Stimulated activated CD8-positive, alpha-beta memory T cell treated with anti-CD3 and anti-CD28 coated beads, Interleukin-4, amount 100 ng/mL, for 1 hour (primary cell): ENCODE measurements around the gene DDX39A.

Source experiments
- DNase-seq, 2 donors: peaks; one replicate each; pipeline ENCODE4 v3.0.0-alpha.2; 2020; ENCODE audit warnings: low read depth in 2 of 2, low spot score in 1 of 2

Gene DDX39A

DNA sequence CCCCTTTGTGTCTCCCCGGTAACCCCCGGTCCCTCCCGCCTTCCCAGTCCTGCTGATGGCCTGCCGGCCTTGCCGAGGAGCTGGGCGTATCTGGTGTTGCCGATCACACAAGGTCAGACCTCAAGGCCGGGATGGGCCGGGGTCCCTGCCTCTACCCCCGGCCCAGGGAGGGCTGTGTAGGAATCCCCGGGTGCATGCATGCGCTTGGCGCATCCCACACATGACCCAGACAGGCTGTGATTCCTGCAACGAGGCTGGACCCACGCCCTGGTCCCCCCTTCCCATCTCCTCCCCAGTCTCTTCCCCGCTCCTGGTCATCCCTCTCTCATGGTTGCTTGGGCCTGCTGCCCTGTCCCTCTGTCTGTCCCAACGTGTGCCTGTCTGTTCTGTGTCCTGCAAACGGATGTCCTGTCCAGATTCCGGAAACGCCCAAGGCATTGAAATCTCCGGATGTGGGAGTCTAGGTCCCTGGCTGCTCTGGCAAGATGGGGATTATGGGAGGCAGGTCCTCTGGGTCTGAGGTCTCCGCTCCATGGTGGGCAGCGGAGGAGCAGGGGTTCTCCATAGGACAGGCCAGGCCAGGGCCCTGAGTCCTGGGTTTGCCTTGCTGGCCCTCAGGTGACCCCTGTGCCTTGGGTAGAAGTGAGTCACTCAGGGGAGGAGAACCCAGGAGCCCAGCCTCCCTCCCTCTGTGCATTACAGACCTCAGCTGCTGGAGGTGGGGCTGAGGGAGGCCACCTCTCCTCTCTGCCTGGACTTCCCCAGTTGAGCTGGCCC lies 15.6 kb upstream of the DDX39A start:
- no peak for DNase-seq

DNA sequence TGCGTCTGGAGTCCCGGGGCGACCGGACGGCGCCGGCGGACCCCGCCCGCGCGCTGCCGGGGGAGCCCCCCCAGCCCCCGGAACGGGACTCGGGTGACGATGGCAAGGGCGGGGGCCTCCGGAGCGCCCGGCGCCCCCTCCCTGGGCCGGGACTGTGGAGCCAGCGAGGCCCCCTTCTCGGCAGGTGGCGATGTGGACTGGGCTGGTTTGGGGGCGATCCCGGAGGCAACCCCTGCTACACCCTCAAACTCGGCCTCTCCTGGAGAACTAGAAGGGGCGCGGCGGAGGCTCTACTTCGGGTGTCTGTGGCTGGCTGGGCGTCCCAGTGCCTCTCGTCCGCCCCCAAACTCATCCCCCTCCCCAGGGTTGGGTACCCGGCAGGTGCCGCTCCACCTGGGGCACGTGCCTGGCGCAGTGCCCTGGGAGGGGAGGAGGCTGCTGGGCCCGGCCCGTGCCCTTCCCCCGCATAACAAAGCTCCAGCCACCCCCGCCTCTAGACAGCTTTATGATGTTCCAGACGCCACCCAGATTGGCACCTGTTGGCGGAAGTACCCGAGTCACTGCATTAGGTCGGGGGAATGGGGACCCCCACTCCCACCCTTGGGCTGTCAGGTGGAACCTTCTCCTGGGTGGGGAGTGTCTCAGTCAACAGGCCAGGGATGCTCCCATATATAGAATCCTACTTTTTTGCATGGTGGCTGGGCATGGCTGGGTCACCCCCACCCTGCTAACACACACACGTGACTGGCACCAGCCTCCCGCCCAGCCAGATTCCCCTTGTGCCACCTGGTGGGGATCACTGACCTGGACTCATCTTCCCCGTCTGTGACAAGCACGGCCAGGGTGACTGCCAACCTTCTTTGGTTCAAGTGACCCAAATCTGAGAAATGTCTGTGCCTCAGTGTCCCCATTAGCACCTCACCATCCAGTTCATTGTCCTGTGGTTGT lies 14.7 kb upstream of the DDX39A start:
- DNase-seq: no peak

DNA sequence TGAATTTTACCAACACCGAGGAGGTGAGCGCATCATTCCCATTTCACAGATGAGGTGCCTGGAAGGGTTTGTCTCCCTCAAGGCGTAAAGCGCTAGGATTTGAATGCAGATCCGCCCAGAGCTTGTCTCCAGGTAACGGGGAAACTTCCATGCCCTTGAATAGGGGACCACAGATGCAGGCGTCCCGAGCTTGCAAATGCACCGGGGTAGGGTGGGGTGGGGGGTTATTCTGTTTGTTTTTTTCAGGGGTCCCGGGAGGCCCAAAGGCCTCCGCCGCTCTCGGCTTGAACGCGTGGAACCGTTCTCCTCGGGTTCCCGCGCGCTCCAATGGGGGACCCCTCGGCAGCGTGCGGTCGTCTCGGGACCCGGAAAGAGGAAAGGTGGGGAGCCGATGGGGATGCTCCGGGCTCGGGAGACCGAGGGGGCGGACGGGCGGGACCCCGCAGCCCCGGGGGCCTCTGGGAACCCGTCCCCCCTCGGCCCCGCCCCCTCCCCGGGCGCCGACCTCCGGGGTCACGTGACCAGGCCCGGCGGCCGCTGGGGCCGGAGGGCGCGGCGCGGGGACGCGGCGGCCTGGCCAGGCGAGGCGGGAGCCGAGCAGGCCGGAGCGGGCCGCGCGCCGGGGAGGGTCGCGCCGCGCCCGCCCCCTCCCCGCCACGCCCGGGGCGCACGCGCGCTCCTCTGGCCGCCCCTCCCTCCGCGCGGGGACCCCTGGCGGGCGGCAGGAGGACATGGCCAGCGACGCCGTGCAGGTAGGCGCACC lies 13.8 kb upstream of the DDX39A start, which contains the start of gene PKN1:
Gene PKN1 (plus strand): TSS at position 516 of the 763 bp plus-strand sequence. CDS start 216 bp downstream, at position 732.
- DNase-seq: no peak

DNA sequence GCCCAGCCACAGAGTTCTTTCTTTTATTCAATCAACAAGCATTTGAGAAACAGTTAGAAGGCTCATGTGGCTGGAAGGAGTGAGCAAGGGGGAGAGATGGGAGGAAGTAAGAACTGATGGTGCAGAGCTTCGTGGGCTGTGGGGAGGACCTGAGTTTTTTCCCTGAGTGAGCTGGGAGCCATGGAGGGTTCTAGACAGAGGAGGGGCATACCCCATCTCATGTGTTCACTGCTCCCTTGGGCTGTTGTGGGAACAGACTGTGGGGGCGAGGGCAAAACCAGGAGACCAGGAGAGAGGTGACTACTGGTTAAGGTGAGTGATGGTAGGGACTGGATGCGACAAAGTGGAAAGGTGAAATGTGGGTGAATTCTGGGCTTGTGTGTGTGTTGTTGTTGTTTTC lies 11.6 kb upstream of the DDX39A start:
- no peak for DNase-seq

DNA sequence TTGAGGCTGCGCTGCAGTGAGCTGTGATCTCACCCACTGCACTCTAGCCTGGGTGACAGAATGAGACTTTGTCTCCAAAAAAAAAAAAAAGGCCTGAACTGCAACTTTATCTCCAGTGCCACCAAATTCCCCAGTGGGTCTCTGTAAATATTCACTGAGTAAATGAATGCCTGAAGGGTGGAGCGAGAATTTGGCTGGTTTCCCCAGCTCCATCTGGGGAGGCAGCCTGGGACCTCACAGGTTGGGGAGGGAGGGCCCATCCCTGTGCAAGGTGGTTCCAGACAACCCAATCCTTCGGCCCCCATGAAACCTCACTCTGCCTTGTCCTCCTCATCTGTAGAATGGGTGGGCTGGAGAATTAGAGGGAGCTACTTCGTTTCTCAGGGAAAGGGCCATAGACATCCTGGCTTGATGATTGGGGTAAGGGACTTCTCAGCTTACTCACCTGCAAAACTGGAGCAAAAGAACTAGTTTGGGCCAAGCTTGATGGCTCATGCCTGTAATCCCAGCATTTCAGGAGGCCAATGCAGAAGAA lies 9.8 kb upstream of the DDX39A start:
- DNase-seq: no peak

DNA sequence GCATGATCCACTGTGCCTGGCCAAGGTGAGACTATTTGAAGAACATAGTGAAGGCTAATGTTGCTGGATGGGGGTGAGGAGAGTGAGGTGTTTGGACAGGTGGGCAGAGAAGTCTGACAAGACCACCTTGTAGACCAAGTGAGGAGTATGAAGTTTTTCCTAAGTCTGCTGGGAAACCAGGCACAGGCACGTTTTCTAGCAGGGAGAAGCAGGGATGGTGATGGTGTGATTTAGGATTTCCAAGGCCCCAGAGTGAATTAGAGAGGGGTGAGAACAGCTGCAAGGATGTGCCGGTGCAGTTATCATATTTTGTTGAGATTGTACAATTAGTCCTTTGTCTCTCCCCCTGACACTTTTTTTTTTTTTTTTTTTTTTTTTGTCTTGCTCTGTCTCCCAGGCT lies 8.3 kb upstream of the DDX39A start:
- DNase-seq: no peak

DNA sequence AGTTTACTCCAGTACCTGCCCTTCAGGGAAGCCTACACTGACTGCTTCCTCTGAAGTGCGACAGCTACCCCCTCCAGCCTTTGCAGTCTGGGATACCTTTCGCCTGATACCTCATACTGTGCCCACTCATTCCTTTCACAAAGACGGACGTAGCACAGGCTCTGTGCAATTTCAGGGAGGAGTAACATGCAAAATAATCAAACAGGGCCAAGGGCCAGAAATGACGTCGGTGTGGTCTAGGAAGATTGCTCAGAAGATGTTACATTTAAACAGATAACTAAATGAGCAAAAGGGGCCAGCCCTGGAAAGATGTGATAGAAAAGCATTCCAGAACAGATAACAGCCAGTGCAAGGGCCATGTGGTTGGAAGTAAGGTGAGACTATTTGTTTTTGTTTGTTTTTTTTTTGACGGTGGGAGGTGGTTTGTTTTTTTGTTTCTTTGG lies 6.6 kb upstream of the DDX39A start:
- DNase-seq: no peak

DNA sequence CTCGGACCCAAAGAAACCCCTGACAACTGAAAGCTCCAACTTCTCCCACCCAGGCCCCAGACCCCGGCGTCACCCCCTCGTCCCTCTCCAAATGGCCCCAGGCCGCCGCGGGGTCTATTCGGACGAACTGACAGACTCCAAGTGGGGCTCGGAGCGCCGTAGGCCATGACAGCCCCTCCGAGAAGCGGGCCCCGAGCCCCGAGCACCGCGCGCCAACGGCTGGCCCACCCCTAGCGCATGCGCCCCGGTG lies 360 bp downstream of the DDX39A start:
- peak in 1 of 2 donors; percentile 71 for DNase-seq

DNA sequence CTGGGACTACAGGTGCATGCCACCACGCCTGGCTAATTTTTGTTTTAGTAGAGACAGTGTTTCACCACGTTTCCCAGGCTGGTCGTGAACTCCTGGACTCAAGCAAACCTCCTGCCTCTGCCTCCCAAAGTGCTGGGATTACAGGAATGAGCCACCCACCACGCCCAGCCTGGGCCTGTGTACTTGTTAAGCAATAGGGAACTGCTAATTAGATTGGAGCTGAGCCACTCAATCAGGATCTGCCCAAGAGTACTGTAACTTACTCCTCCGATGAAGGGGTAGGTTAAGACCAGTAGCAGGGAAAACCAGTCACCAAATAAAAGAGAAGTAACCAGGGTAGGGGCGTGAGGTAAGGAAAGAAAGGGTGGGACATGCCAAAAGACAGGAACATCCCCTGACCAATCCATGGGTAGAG lies 2.3 kb downstream of the DDX39A start:
- no peak for DNase-seq

DNA sequence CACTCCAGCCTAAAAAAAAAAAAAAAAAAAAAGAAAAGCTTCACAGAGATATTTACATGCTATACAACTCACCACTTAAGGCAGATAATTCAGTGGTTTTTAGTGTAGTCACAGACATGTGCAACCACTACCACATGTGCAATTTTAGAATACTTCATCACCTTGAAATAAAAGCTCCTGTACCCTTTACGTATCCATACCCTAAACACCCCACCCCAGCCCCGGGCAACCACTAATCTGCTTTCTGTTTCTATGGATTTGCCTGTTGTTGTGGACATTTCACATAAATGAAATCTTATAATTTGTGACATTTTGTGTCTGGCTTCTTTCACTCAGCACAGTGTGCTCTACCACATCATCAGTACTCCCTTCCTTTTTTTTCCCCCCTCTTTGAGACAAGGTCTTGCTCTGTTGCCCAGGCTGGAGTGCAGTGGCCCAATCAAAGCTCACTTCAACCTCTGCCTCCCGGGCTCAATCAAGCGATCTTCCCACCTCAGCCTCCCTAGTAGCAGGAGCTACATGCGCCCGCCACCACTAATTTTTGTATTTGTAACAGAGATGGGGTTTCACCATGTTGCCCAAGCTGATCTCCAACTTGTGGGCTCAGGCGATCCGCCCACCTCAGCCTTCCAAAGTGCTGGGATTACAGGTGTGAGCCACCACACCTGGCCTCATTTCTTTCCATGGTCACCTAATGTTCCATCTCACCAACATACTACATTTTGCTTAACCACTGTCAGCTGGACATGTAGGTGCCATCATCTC lies 4.0 kb downstream of the DDX39A start:
- DNase-seq: no peak

DNA sequence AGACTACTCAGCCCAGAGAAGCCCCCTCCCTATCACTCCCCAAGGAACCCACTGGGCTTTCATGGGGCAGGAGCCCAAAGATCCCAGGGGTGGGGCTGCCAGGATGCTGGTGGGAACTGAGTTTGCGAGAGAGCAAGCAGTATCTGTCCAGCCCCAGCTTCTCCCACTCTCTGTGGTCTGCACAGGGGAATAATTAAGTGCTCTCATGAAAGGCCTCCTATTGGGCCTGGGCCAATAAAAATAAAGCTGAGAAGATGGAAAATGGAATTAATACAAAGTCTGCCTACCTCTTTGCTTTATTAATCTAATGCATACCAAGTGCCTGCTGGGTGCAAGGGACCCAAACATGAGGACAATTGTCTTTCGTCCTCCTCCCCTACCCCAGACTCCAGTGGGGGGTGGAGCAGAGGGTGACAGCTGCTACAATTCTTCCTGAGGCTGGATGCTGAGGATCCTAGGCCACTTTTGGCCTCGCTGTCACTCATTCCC lies 5.4 kb downstream of the DDX39A start:
- no peak for DNase-seq

DNA sequence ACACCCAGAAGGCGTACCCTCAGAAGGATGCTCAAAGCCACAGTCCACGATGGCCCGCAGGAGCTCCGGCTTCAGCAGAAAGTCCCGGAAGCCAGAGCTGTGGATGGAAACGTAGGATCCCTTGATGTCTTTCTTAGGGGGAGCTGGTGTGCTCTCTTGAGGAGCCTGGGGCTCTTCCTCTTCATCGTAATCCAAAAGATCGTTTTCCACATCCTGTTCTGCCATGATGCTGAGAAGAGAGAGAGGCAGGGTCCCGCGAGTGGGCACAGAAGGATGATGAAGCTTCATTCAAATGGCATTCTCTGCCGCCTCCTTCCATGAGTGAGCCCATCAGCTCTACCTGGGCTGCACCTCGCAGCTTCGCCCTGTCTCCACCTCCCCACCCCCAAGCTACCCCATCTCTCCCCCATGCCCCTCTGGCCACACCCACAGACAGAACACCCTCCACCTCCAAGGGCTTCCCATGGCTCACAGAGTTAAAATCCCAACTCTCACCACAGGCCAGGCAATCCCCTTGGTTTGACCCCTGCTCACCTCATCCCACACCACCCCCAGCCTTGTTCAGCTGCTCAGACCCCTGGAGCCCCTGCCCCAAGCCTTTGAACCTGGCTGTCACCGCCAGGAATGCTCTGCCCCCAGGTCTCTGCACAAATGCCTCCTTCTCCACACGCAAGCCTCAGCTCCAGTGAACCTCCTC lies 6.0 kb downstream of the DDX39A start:
- DNase-seq: no peak

DNA sequence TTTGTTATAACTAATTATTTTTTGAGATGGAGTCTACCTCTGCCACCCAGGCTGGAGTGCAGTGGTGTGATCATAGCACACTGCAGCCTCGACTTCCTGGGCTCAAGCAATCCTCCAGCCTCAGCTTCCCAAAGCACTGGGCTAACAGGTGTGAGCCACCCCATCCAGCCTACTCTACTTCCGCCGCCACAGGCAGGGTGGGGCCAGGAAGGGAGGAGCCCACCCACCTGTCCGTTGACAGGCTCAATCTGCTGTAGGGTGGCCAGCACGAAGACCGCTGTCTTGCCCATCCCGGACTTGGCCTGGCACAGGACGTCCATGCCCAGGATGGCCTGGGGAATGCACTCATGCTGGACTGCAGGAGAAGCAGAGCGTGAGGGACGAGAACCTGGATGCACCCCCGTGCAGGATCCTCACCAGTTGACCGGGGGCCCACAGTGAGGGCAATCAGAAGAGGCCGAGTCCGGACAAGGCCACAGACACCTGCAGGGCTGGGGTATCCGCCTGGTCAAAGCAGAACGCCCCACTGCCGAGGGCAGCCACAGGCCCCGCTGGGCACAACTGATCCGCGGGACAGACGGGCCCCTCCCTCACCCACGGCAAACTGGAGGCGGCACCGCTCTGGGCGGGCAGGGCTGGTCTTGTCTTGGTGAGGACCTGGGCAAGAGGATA lies 6.7 kb downstream of the DDX39A start:
- DNase-seq: no peak

DNA sequence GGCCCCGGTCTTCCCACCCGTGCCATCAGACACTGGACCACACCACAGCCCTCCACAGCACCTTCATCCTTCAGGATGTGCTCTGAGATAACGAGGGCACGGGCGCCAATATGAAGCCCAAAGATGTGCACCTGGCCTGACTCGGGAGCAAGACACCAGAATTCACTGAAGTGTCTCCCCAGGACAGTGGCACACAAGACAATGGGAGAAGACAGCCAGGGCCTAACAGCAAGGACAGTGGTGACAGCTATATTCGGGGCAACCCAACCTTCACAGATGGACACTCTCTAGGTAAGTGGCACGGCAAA lies 7.2 kb downstream of the DDX39A start:
- DNase-seq: no peak

DNA sequence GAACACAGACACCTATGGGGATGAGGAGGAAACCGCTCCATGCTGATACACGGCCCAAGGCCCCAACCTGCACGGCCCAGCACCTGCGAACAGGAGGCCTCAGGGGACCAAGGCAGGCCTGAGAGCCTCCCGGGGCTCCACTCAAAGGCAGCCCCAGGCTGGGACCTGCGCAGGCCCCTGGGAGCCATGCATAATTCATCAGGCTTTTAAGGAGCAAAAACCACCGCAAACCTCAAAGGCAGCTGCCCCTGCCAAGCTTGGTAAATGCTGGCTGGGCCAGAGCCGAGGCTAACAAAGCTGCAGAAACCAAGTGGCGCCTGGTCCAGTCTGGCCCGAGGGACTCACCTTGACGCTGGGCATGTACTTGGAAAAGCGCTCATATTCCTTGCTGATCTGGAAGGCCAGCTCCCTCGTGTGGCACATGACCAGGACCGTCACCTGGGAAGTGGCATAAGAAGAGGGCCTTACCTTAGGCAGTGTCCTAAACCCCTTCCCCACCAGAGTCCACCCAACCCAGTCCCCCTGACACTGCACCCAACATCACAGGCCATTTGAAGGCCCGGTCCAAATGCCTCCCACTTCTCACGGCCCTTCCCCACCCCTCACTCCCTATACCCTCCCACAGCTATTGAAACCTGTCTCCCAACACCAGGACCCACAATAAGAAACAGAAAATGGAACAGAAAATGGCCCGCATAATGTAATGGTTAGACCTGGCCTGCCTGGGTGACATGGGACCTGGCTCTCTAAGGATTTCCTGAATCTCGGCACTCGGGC lies 7.8 kb downstream of the DDX39A start:
- DNase-seq: no peak

DNA sequence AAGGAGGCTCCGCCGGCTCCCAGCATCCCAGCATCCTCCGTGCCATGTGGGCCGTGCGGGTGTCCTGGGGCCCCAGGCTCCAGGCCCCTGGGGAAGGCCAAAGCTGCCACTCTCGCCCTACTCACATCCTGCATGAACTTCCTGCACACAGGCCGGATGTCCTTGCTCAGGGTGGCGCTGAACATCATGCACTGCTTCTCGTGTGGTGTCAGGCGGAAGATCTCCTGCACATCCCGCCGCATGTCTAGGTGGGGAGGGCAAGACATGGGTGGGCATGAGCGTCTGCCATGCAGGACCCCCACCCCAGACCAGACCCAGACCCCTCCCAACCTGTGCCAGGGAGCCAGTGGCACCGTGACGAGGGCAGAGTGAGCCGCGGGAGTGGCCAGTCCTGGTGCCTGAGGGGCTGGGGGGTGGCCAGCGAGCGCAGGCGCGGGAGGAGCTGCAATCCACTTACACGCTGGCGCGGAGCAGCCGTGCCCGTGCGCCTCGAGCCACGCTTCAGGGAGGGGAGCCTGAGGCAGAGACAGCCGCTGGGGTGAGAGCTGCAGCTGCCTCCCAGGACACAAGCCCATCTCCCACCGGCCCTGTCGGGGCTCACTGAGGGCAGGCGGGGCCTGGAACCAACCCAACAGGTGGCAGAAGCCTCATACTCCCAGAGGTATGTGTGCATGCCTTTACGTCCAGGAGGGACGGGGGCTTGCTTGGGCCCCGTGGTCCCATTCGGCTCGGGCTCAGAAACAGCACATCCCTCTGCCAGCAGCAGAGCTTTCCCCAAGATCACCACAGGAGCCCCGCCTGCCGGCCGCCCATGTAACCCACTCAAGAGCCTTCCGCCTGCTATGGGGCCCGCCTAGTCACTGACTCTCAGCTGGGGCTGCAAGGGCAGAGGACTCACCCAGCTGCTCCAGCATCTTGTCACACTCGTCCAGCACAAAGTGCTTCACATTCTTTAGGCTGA lies 8.8 kb downstream of the DDX39A start:
- DNase-seq: no peak

DNA sequence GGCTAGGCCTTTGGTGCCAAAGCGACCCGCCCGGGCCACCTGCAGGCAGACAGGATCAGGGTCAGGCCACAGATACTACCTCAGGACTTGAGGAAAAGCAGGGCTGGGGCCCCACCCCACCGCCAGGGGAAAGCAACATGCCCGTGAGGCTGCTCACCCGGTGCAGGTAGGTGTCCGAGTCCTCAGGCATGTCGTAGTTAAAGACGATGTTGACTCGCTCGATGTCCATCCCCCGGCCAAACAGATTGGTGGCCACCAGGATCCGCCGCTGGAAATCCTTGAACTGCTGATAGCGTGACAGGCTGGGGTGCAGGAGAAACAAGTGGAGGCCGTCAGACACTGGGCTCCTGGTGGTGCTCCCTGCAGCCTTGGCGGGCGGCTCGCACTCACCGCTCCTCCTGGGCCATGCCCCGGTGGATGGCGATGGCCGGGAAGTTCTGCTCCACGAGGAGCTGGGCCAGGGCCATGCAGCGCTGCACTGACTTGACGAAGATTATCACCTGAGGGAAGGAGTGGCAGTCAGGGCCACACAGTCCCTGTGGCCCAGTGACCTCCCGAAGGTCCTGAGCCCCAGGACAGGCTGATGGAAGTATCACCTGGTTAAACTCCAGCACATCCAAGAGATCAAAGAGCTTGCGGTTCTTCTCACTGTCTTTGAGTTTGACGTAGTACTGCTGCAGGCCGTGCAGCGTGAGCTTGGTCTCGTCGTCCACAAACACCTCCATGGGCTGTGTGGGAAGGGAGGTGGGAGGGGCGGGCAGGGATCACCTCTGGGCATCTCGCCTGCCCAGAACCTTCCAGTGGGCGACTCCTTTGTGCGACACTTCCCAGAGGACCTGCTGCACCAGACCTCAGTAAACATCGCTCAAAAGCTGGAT lies 9.8 kb downstream of the DDX39A start:
- DNase-seq: no peak
